Measurements from ENCODE around the gene CPNE6. TPM values are rescaled to one million over a fixed set of nuclear protein-coding genes. Genes with fewer than 3 reads are reported as not detected.

CPNE6 gene
- total and polyA plus RNA-seq, 2 of the 13 experiments (the other 11 are each of a cell fraction or from before 2014, with no cell fraction given), result not detected

DNA sequence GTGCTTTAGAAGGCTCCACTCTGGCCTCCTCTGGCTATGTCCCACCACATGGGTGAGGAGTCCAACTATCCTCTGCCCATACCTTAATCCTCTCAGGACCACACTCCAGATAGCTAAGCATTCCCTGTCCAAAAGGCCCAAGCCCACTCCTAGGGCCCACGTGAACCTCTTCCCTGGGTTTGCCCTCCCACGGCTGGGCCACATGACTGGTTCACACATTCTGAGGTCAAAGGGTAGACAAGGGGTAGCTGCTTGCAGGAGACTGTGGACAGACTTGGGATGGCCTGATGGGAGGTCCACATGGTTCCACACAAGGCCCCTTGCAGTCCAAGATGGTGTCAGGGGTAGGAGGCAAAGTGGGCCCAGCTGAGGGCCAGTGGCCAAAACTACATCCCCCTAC, 16.7 kb downstream of the CPNE6 start (continued):
- TF ChIP-seq, protein P1, sequence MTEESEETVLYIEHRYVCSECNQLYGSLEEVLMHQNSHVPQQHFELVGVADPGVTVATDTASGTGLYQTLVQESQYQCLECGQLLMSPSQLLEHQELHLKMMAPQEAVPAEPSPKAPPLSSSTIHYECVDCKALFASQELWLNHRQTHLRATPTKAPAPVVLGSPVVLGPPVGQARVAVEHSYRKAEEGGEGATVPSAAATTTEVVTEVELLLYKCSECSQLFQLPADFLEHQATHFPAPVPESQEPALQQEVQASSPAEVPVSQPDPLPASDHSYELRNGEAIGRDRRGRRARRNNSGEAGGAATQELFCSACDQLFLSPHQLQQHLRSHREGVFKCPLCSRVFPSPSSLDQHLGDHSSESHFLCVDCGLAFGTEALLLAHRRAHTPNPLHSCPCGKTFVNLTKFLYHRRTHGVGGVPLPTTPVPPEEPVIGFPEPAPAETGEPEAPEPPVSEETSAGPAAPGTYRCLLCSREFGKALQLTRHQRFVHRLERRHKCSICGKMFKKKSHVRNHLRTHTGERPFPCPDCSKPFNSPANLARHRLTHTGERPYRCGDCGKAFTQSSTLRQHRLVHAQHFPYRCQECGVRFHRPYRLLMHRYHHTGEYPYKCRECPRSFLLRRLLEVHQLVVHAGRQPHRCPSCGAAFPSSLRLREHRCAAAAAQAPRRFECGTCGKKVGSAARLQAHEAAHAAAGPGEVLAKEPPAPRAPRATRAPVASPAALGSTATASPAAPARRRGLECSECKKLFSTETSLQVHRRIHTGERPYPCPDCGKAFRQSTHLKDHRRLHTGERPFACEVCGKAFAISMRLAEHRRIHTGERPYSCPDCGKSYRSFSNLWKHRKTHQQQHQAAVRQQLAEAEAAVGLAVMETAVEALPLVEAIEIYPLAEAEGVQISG (CRISPR knock-in tag; IDR thresholded peaks at IDR 0.05), result no peak
- TF ChIP-seq ZNF20 (CRISPR knock-in tag; IDR thresholded peaks at IDR 0.05) (no peak), ZNF615 (CRISPR knock-in tag; IDR thresholded peaks at IDR 0.05; ENCODE audit: borderline replicate concordance) (no peak), CEBPB (IDR thresholded peaks at IDR 0.05; ENCODE audit: borderline replicate concordance, low read depth, low read length) (no peak), ETV5 (CRISPR knock-in tag; IDR thresholded peaks at IDR 0.05; ENCODE audit: borderline replicate concordance) (no peak), ESRRA (CRISPR knock-in tag; IDR thresholded peaks at IDR 0.05; ENCODE audit: low read depth) (no peak), SALL1 (CRISPR knock-in tag; IDR thresholded peaks at IDR 0.05) (0 out of 2 replicates have a peak, but pooled peaks have one; percentile 16), ZBTB3 (CRISPR knock-in tag; IDR thresholded peaks at IDR 0.05; ENCODE audit: borderline replicate concordance, low read depth) (no peak), RXRA (CRISPR knock-in tag; IDR thresholded peaks at IDR 0.05) (no peak), TCF12 (IDR thresholded peaks at IDR 0.05) (no peak), TCF12 (CRISPR knock-in tag; IDR thresholded peaks at IDR 0.05) (no peak), ZNF547 (CRISPR knock-in tag; IDR thresholded peaks at IDR 0.05) (no peak), ISX (CRISPR knock-in tag; conservative IDR thresholded peaks at IDR 0.05) (no peak), ZNF224 (CRISPR knock-in tag; IDR thresholded peaks at IDR 0.05) (no peak), ZNF619 (CRISPR knock-in tag; IDR thresholded peaks at IDR 0.05) (no peak), RAD21 (CRISPR knock-in tag; IDR thresholded peaks at IDR 0.05) (no peak)
- TF ChIP-seq, protein P2, sequence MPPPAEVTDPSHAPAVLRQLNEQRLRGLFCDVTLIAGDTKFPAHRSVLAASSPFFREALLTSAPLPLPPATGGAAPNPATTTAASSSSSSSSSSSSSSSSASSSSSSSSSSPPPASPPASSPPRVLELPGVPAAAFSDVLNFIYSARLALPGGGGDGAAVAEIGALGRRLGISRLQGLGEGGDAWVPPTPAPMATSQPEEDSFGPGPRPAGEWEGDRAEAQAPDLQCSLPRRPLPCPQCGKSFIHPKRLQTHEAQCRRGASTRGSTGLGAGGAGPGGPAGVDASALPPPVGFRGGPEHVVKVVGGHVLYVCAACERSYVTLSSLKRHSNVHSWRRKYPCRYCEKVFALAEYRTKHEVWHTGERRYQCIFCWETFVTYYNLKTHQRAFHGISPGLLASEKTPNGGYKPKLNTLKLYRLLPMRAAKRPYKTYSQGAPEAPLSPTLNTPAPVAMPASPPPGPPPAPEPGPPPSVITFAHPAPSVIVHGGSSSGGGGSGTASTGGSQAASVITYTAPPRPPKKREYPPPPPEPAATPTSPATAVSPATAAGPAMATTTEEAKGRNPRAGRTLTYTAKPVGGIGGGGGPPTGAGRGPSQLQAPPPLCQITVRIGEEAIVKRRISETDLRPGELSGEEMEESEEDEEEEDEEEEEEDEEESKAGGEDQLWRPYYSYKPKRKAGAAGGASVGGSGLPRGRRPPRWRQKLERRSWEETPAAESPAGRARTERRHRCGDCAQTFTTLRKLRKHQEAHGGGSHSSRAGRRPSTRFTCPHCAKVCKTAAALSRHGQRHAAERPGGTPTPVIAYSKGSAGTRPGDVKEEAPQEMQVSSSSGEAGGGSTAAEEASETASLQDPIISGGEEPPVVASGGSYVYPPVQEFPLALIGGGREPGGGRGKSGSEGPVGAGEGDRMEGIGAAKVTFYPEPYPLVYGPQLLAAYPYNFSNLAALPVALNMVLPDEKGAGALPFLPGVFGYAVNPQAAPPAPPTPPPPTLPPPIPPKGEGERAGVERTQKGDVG (CRISPR knock-in tag; IDR thresholded peaks at IDR 0.05; ENCODE audit: borderline replicate concordance), result no peak
- TF ChIP-seq, protein P3, sequence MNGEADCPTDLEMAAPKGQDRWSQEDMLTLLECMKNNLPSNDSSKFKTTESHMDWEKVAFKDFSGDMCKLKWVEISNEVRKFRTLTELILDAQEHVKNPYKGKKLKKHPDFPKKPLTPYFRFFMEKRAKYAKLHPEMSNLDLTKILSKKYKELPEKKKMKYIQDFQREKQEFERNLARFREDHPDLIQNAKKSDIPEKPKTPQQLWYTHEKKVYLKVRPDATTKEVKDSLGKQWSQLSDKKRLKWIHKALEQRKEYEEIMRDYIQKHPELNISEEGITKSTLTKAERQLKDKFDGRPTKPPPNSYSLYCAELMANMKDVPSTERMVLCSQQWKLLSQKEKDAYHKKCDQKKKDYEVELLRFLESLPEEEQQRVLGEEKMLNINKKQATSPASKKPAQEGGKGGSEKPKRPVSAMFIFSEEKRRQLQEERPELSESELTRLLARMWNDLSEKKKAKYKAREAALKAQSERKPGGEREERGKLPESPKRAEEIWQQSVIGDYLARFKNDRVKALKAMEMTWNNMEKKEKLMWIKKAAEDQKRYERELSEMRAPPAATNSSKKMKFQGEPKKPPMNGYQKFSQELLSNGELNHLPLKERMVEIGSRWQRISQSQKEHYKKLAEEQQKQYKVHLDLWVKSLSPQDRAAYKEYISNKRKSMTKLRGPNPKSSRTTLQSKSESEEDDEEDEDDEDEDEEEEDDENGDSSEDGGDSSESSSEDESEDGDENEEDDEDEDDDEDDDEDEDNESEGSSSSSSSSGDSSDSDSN (CRISPR knock-in tag; IDR thresholded peaks at IDR 0.05), result 0 out of 2 replicates have a peak, but pooled peaks have one; percentile 33
- TF ChIP-seq, protein P4, sequence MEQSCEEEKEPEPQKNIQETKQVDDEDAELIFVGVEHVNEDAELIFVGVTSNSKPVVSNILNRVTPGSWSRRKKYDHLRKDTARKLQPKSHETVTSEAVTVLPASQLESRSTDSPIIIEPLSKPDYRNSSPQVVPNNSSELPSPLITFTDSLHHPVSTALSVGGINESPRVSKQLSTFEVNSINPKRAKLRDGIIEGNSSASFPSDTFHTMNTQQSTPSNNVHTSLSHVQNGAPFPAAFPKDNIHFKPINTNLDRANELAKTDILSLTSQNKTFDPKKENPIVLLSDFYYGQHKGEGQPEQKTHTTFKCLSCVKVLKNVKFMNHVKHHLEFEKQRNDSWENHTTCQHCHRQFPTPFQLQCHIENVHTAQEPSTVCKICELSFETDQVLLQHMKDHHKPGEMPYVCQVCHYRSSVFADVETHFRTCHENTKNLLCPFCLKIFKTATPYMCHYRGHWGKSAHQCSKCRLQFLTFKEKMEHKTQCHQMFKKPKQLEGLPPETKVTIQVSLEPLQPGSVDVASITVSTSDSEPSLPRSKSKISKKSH (CRISPR knock-in tag; IDR thresholded peaks at IDR 0.05; ENCODE audit: borderline replicate concordance), result peak; percentile 57; the same call in 1 of the 2 replicates
- TF ChIP-seq, protein P5, sequence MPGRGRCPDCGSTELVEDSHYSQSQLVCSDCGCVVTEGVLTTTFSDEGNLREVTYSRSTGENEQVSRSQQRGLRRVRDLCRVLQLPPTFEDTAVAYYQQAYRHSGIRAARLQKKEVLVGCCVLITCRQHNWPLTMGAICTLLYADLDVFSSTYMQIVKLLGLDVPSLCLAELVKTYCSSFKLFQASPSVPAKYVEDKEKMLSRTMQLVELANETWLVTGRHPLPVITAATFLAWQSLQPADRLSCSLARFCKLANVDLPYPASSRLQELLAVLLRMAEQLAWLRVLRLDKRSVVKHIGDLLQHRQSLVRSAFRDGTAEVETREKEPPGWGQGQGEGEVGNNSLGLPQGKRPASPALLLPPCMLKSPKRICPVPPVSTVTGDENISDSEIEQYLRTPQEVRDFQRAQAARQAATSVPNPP (CRISPR knock-in tag; IDR thresholded peaks at IDR 0.05), result no peak

Measured in HepG2 (cell line).